CD4-positive, alpha-beta T cell treated with Interleukin-15 for 1 hour (primary cell): ENCODE results near the gene SORL1-AS1.
"Not testable (repeated sequence)": the region's sequence is repeated elsewhere in the genome, so short reads cannot be mapped to it uniquely, and the experiment has no call there.

Experiments used
- DNase-seq: peaks from one replicate; pipeline ENCODE4 v3.0.0-alpha.2; 2020

Gene SORL1-AS1

DNA sequence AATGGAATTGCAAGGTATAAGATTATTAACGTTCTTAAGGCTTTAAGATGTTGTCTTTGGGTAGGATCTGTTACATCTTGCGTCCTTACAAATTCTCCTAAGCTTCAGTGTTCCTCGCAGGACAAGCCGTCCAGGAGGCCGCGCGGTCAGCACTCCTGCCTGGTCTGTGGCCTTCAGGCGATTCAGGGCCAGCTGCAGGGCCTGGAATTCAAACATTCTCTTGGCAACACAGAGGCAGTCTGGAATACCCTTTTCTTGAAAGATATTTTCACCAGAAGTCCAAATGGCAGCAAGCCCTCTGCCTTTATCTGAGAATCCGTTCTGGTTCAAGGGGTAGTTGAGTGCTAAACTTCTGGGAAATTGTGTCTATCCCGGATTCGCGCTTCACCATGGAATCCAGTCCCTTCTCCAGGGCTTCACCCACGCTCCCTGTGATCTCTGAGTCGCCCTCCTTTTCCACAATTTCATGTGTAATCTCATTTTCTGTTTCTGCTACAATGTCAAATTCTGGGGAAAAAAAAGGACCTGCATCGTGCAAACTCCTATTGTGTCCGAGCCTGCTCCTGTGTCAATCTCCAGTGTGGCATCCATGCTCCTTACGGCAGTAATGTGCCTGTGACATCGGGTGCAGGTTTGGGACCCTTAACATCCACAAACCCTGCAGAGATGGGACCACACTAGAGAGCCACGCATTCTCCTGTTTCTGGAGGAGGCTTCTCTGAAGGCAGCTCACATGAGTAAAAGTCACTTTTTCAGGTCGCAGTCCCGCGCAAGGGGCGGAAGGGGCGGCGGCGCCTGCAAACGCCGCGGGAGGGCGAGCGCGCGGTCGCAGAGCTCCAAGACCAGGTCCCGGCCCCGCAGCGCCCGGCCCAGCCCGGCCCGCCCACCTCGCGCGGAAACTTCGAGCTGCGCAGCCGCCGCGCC is 26.0 kb downstream of the SORL1-AS1 start:
- peak; percentile 51 for DNase-seq

DNA sequence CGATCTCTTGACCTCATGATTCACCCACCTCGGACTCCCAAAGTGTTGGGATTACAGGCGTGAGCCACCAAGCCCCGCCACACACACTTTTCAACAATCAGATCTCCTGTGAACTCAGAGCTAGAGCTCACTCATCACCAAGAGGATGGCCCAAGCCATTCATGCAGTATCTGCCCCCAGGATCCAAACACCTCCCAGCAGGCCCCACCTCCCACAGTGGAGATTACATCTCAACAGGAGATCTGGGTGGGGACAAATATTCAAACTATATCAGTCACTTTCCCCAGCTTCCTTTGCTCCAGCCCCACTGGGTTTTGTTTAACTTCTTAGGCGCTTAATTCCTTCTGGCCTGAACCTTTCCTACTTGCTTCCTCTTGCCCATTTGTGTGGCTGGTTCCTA is 26.9 kb downstream of the SORL1-AS1 start:
- no peak for DNase-seq

DNA sequence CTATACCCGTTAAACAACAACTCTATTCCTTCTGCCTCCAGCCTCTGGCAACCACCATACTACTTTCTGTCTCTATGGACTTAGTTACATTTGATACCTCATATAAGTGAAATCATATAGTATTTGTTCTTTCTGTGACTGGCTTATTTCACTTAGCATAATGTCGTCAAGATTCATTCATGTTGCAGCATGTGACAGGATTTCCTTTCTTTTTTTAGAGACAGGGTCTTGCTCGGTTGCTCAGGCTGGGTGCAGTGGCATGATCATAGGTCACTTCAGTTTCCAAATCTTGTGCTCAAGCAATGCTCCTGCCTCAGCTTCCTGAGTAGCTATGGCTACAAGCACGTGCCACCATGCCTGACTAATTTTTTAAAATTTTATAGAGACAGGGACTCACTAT is 30.1 kb downstream of the SORL1-AS1 start:
- DNase-seq, result peak; percentile 62

- no peak for DNase-seq
Measured at GRCh38 chr11:121421149-121421901, 31.4 kb downstream of the SORL1-AS1 start.

- no peak for DNase-seq
Measured at GRCh38 chr11:121420398-121420797, 32.4 kb downstream of the SORL1-AS1 start.

DNA sequence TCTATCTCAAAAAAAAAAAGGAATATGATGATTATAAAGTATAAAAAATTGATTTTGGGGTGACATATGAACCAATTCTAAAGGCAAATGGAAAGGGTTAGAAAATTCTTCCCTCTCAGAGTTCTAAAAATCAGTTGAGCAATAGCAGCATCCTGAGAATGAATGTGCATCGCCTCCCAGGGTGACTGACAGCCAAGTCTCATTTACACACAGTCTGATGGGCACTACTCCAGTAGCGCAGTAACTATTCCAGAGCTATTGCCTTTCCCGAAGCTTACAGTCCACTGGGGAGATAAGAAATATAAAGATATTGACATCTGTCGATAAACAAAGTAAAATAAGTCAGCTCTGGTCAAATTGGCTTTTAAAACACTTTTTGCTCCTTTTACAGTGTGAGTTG is 32.9 kb downstream of the SORL1-AS1 start:
- DNase-seq, result no peak

GRCh38 chr11:121418625-121419114 is 34.1 kb downstream of the SORL1-AS1 start:
- DNase-seq, result peak; percentile 90

DNA sequence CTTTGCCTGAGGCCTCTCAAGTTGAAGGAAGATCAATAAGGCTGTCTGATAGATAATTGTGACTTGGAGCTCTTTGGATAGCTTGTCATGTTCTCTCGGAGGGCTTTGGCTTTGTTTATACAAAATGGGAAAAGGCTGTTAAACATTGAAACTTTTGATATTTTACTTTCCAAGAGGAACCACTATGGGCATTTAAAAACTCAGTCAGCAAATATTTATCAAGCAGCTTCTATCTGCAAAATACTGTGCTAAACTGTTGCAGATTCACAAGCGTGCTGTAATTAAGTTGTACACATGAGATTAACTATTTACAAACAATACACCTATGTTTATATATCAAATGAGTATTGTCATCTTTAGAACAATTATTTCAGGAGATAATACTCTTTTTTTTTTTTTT is 35.2 kb downstream of the SORL1-AS1 start:
- no peak for DNase-seq

DNA sequence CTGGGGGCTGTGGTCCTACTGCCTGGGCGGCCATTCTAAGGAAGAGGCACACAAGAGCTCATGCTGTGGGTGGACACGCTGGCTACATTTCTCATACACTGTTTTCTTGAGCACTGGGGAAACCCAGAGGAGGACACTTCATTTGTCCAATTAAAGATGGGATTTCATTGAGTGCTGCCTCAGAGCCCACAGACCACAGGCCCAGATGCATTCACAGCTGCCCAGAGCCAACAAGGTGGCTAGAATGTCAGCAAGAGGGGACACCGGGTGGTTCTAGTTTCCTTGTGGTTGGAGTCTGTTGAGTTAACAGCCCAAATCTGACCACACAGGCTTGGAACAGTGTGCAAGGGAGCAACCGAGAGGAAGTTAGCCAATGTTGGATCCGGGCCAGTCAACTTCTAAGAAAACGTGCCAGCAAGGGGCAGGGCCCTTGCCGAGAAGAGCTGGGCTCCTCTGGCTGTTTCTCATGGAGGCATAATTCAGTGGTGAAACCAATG is 35.7 kb downstream of the SORL1-AS1 start:
- DNase-seq, result peak; percentile 76

GRCh38 chr11:121415856-121416255 is 36.9 kb downstream of the SORL1-AS1 start:
- no peak for DNase-seq

DNA sequence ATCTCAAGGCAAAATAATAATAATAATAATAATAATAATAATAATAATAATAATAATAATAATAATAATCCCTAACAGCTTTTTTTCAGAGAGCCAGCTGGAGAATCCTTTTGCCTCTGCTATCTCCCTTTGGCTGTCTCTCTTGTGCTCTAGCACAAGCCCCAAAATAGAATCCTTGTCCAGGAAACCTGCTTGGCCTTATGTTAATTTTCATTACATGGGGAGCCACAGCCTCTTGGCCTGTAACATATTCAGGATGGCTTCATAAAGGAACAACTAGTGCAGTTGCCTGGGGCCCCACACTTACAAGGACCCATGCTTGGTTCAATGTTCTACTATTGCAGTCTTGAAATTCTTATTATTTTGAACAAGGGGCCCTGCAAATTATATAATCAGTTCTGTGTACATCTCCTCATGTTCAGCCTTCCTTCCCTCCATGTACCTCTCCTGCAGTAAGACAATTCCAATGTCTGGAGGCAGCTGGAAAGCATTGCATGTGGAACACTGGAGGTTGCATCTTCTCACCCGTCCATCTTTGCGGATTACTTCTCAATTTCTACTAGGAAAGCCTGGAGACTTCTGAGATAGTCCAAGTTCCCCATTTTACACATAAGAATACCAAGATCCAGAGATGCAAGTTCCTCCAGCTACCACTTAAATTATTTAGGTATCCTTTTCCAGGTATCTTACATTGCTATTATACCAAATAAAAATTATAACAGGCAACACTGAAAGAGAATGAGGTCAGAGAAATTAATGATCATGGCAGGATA is 38.4 kb downstream of the SORL1-AS1 start:
- no peak for DNase-seq

- DNase-seq, result no peak
Measured at GRCh38 chr11:121412711-121413415, 39.9 kb downstream of the SORL1-AS1 start.

GRCh38 chr11:121412000-121412587 is 40.7 kb downstream of the SORL1-AS1 start:
- no peak for DNase-seq

DNA sequence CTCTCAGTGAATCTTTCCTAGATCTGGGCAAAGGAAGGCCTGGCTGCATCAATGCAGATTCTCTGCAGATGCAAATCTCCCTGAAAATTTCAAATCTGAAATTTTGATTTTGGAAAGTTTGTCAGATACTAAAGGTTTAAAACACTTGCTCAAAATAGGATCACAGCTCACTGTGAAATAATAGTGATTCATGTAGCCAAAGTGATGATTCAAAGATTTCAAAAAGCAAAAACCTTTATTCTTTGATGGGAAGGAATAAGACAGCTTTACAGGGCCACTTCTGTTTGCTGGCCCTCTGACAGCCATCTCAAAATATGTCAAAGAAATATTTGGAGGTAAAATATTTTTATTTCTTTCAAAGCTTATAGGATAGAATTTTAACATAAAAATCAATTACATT is 41.4 kb downstream of the SORL1-AS1 start:
- DNase-seq, result not testable (repeated sequence)

- DNase-seq, result not testable (repeated sequence)
Measured at GRCh38 chr11:121410041-121410440, 42.7 kb downstream of the SORL1-AS1 start.

DNA sequence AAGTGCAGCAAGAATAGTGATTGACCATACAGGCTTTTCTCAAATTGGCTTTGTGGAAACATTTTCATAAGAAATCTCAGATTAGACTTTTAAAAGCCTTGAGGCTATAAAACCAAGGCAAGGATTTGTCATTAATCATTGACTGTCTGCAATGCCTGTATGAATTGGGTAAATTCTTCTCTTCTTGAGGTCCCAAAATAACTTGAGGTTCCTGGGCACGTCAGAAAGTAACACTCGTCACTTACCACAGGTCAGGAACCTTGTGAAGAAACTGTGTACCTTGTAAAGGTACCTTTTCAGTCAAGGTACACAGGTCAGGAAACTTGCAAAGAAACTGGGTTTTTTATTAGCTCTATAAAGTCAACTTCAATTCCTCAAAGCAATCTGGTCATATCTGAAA is 43.9 kb downstream of the SORL1-AS1 start:
- DNase-seq, result no peak

DNA sequence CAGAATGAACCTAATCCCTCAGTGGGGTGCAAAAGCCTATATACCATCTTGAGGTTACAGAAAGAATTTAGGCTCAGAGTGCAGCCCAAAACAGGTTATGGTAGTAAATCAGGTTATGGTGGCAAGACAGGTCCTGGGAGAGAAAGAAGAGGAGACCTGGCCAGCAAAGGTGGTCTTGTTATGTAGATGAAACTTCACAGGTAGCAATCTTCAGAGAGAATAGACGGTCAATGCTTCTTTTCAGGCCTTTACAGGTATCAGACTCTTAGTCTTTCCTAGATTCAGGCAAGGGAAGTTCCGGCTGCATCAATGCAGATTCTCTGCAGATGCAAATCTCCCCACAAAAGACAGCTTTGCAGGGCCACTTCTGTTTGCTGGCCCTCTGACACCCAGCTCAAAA is 46.5 kb downstream of the SORL1-AS1 start:
- no peak for DNase-seq

DNA sequence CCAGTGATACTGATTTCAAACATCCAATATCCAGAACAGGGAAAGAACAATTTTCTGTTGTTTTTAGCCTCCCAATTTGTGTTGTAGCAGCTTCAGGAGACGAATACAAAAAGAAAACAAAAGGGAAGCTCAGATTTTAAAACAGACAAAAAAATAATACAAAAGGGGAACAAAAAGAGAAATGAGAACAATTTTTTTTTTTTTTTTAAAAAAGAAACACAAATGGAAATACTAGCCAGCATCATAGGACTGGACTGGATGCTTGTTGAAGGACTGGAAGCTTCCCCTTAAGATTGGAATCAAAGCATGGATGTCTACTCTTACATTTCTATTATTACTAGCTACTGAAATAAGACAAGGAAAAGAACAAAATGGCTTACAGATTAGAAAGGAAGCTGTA is 47.1 kb downstream of the SORL1-AS1 start:
- no peak for DNase-seq

- DNase-seq, result no peak
Measured at GRCh38 chr11:121394785-121395184, 58.0 kb downstream of the SORL1-AS1 start.

GRCh38 chr11:121393855-121394254 is 58.9 kb downstream of the SORL1-AS1 start:
- no peak for DNase-seq

DNA sequence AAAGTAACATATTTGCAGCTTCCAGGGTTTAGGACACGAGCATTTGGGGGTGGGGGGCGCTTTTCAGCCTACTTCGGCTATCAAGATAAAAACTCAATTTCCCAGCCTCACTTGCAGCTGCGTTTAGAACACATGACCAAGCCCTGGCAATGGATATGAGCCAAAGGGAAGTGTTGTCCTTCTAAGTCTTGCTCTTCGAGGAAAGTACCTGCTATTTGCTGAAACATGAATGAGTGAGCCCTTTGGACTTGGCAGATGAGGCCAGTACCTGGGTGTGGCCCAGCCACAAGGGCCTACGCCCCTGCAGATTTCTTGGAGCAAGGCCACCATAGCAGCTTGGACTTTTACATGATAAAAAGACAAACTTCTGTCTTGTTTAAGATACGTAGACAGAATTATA is 60.9 kb downstream of the SORL1-AS1 start:
- DNase-seq, result no peak

DNA sequence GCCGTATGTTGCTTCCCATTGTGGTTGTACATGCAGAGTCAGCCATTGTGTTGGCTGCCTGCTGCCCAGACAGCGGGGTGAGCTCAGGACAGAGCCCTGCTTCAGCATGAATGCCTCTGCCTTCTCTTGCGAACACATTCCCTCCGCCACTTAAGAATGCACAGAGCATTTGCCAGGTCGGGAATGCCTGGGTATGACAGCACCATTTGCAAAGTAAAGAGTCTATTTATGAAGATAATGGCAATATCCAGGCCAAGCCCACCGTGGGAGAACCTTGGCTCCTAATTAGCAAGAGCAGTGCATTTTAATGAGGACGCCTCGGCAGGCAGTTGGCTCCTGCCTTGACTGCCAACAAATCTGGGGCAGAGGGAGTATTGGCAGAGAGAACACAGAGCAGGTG is 63.1 kb downstream of the SORL1-AS1 start:
- DNase-seq, result no peak
